Left lung (tissue), 10 donors: Measurements from ENCODE around the gene VMA21. TPM values are rescaled to one million over a fixed set of nuclear protein-coding genes. Genes with fewer than 3 reads are reported as not detected.
A peak's percentile ranks its signal among the peaks of the same experiment; 100 is the strongest.

Experiments
- ATAC-seq: fragments of 200-7000 bp; cut with Tn5 transposase; one replicate; pipeline ENCODE4 v1.9.1; 2020; ENCODE audit warnings: moderate library complexity
- DNase-seq, 4 donors: peaks; one replicate each; pipeline ENCODE4 v3.0.0-alpha.2; 2013 to 2020
- H3K27ac ChIP-seq, 2 donors: fragments of 200-600 bp; sonication (generic) in 1 of 2; one replicate each; pipeline versions ENCODE4 v1.5.0 to v1.8.0; 2020 to 2021
- H3K27me3 ChIP-seq, 2 donors: fragments of 200-600 bp; sonication (generic) in 1 of 2; one replicate each; pipeline versions ENCODE4 v1.5.0 to v1.8.0; 2020 to 2021
- H3K36me3 ChIP-seq, 2 donors: fragments of 200-600 bp; sonication (generic) in 1 of 2; one replicate each; pipeline versions ENCODE4 v1.5.0 to v1.8.0; 2020 to 2021
- H3K4me1 ChIP-seq, 2 donors: fragments of 200-600 bp; one replicate each; pipeline ENCODE4 v1.8.0; 2021
- H3K4me3 ChIP-seq, 2 donors: fragments of 200-600 bp; sonication (generic) in 1 of 2; one replicate each; pipeline versions ENCODE4 v1.5.0 to v1.8.0; 2020 to 2021; ENCODE audit warnings: mild to moderate bottlenecking in 1 of 2
- H3K9me3 ChIP-seq, 2 donors: fragments of 200-600 bp; sonication (generic) in 1 of 2; one replicate each; pipeline versions ENCODE4 v1.5.0 to v1.8.0; 2020 to 2021
- CTCF ChIP-seq, 2 donors: fragments of 200-600 bp; sonication (generic) in 1 of 2; IDR thresholded peaks; one replicate each; pipeline versions ENCODE4 v1.5.0 to v1.8.0; 2021; ENCODE audit warnings: antibody characterized with exemption in 2 of 2
- intact Hi-C, 2 donors: fragments of 100-400 bp; cut with DNase I; formaldehyde crosslinking; loops; one replicate each; pipeline versions ENCODE4 v1.11.2 to v1.14.2; 2022
- polyA plus RNA-seq, 6 donors: library from polyadenylated mRNA; unstranded; fragments of 120-200 nt; gene quantifications; one replicate each; pipeline ENCODE4 v1.2.1, GENCODE V29; 2013; ENCODE audit not compliant: insufficient read length in 6 of 6
- total RNA-seq, 2 donors: library from RNA; stranded (reverse); fragmentation: NEBNext Ultra II Directional; extraction: Animal tissue kit (Norgen Biotek cat#: 25700); gene quantifications; one replicate each; pipeline ENCODE4 v1.2.1, GENCODE V29; 2021
- donor health status: DM: no; HTN: yes; CAD: no.
- donor health status: DM: no; HTN: no; CAD: no.

Gene VMA21
- total and polyA plus RNA-seq, 8 donors = 18.1 to 34.7 (median 21.7) TPM

- no peak for DNase-seq
- Histone ChIP-seq H3K36me3 (peaks cover 0 to 18% of the 10 kb centered on the region in 2 donors), H3K27ac (no peak overlapping the region), H3K27me3 (no peaks in the 10 kb centered on the region), H3K9me3 (no peaks in the 10 kb centered on the region), H3K4me3 (no peak overlapping the region), H3K4me1 (peaks cover 0 to 9% of the 10 kb centered on the region in 2 donors)
- TF ChIP-seq CTCF (IDR thresholded peaks at IDR 0.05) = no peak
- peak; percentile 72 for ATAC-seq
- intact Hi-C loops = no loop called here
Measured at GRCh38 chrX:151402719-151403390, 5.8 kb downstream of the VMA21 start.

- TF ChIP-seq CTCF (IDR thresholded peaks at IDR 0.05) = no peak
- ATAC-seq (no peak), DNase-seq (no peak)
- Histone ChIP-seq H3K9me3 (no peaks in the 10 kb centered on the region), H3K4me3 (no peak overlapping the region), H3K27me3 (no peaks in the 10 kb centered on the region), H3K36me3 (no peaks in the 10 kb centered on the region), H3K27ac (no peak overlapping the region), H3K4me1 (no peaks in the 10 kb centered on the region)
- intact Hi-C loops = no loop called here
Measured at GRCh38 chrX:151416579-151416978, 19.6 kb downstream of the VMA21 start.

- H3K36me3 ChIP-seq = no peaks in the 10 kb centered on the region
- no peak overlapping the region for H3K4me3 ChIP-seq
- no peak for TF ChIP-seq CTCF (IDR thresholded peaks at IDR 0.05)
- H3K4me1 ChIP-seq = no peaks in the 10 kb centered on the region
- H3K9me3 ChIP-seq = no peaks in the 10 kb centered on the region
- ATAC-seq (no peak), DNase-seq (no peak)
- H3K27me3 ChIP-seq = no peaks in the 10 kb centered on the region
- intact Hi-C loops = no loop called here
- H3K27ac ChIP-seq = no peak overlapping the region
Measured at GRCh38 chrX:151419782-151420181, 22.8 kb downstream of the VMA21 start.

GRCh38 chrX:151424505-151424904, 27.5 kb downstream of the VMA21 start:
- no peaks in the 10 kb centered on the region for H3K4me1 ChIP-seq
- no peak for TF ChIP-seq CTCF (IDR thresholded peaks at IDR 0.05)
- intact Hi-C loops = no loop called here
- no peak overlapping the region for H3K4me3 ChIP-seq
- no peaks in the 10 kb centered on the region for H3K27me3 ChIP-seq
- ATAC-seq (no peak), DNase-seq (no peak)
- H3K27ac ChIP-seq = no peak overlapping the region
- H3K36me3 ChIP-seq = no peaks in the 10 kb centered on the region
- no peaks in the 10 kb centered on the region for H3K9me3 ChIP-seq

- Histone ChIP-seq H3K27me3 (no peaks in the 10 kb centered on the region), H3K36me3 (no peaks in the 10 kb centered on the region), H3K4me1 (no peaks in the 10 kb centered on the region), H3K9me3 (no peaks in the 10 kb centered on the region), H3K4me3 (no peak overlapping the region), H3K27ac (no peak overlapping the region)
- intact Hi-C loops = no loop called here
- no peak for ATAC-seq
- TF ChIP-seq CTCF (IDR thresholded peaks at IDR 0.05) = no peak
- no peak for DNase-seq
Measured at GRCh38 chrX:151448509-151448908, 51.5 kb downstream of the VMA21 start.
